NCI-H1694 treated with DMSO at 0.1 percent for 48 hours (cell line): ENCODE data around the gene OSBPL5.
"Not testable (repeated sequence)": the region's sequence is repeated elsewhere in the genome, so short reads cannot be mapped to it uniquely, and the experiment has no call there.

Source experiments
- DNase-seq: peaks from one replicate; lab custom pipeline; 2025; lab: John Stamatoyannopoulos, UW

The OSBPL5 gene

GRCh38 chr11:3180869-3181268 lies 15.8 kb upstream of the OSBPL5 start:
- DNase-seq, result no peak

- no peak for DNase-seq
Observed at GRCh38 chr11:3178349-3178748, 13.2 kb upstream of the OSBPL5 start.

- DNase-seq, result no peak
Observed at GRCh38 chr11:3177931-3178330, 12.8 kb upstream of the OSBPL5 start.

GRCh38 chr11:3176487-3176886 lies 11.4 kb upstream of the OSBPL5 start:
- DNase-seq, result no peak

DNA sequence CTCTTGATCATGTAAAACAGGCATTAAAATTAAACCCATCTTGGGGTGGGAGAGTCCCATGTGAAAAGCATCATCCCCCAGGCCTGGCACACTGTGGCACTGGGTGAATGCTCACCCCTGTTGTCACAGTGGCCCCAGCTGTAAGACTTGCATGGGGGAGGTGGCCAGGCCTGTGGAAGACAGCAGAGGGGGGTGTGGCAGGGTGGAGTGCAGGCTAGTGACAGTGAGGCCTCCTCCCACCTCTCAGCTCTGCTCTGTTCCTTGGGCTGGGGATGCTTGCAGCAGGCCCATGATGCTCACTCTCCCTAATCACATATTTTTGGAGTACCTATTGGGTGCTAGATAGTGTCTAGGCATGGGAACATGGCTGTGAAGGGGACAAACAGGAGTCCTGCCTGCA lies 10.1 kb upstream of the OSBPL5 start:
- no peak for DNase-seq

DNA sequence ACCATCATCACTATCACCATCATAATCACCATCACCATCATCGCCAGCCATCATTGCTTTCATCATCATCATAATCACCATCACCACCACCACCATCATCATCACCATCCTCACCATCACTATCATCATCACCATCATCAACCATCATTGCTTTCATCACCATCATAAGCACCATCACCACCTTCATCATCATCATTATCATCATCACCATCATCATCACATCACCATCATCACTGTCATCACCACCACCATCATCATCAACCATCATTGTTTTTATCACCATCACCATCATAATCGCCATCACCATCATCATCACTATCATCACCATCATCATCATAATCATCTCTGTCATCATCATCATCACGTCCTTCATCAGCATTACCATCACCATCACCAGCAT lies 9.3 kb upstream of the OSBPL5 start:
- DNase-seq, result no peak

DNA sequence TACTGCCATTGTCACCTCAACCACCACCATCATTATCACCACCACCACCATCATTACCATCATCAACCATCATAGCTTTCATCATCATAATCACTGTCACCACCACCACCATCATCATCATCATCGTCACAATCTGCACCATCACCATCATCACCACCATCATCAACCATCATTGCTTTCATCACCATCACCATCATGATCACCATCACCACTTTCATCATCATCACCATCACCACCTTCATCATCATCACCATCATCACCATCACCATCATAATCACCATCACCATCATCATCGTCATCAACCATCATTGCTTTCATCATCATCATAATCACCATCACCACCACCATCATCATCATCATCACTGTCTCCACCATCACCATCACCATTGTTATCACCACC lies 8.7 kb upstream of the OSBPL5 start:
- DNase-seq, result no peak

DNA sequence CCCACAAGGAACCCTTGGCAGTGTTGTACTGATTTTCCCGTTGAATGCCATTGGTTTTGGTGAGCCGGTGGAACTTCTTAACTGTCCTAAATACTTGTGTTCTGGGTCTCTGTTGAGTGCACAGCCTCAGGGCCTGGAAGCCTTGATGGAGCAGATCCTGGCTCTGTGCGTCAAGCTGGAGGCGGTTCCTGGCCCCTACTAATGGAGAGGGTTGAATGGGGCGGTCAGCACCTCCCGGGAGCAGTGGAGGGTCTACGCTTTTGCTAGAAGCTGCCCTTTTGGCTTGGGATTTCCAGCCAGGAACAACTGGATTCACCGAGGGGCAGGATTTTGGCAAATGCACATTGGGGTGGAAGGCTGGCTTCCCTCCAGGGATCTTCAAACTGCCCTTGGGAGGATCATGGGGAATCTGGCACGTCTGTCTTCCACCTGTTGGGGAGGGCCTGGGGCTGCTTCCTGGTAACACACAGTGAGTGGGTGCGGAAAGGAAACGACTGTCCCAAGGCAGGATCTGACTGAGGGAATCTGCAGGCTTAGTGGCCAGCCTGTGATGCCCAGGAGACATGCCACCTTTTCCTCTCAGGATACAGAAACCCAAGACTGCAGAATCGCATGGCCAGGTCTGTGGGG lies 6.9 kb upstream of the OSBPL5 start:
- no peak for DNase-seq

DNA sequence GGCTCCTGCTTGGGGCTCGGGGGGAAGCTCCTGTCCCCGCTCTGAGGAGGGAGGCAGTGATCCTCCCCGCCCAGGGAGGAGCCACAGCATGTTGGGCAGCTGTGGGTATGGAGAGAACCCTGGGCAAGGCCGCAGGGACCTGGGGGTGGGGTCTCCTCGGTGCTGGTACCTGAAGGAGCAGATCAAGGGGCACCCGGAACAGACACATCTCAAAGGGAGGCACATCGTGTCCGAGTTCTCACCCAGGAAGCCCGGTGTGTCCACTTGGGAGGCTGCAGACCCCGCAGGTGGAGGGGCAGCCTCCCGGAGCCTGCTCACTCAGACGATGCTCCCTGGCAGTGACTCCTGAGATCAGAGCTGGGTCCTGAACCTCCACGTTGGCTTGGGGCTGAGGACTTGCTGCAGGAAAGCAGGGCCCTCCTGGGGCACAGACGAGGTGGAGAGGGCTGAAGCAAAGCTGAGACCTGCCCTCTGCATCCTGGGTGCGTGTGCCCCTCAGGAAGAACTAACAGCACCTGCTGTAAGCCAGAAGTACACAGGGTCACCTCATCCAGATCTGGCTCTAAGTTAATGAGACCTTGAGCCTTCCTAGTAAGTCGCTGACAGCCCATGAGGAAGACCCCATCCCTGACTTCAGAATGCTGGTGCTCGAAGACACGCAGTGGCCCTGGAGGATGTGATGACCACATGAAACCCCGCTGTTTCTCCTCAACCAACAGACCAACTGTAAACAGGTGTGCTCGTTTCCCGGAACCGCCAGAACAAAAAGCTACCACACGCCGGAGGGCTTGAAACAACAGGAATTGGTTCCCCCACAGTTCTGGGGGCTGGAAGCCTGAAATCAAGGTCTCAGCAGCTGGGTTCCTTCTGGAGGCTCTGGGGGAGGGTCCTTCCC lies 5.9 kb upstream of the OSBPL5 start:
- no peak for DNase-seq

GRCh38 chr11:3170044-3170755 lies 5.1 kb upstream of the OSBPL5 start:
- DNase-seq, result no peak

DNA sequence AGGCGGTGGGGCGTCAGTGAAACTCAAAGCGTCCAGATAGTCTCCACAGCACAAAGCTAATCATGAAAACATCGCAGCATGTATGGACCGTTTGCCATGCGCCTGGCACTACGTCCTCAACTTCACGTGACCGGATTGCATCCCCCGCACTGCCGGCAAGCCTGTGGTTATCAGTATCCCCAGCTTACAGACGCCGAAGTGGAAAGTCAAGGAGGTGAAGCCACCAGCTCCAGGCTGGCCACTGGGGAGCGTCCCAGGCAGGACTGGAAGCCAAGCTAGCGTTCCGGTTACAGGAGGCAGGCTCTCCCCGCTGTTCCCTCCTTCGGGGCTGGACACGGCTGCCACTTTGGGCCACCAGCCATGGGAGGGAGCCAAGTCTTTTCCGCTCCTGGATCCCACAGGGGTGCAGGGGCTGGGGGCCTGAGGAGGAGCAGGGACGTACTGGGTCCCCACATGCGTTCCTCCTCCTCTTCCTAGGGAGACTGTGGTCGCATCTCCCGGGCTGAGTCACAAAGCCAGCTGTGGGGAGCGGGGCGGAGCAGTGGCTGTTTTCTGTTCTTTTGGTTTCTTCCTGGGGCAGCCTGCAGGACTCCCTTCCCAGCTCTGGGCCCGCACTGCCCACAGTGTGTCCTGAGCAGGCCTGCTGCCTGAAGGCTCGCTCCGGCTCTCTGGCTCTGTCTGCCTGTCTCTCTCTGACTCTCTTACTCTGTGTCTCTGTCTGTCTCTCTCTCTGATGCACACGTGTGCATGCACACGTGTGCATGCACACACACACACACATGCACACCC lies 4.3 kb upstream of the OSBPL5 start:
- DNase-seq, result no peak

GRCh38 chr11:3168742-3169254 lies 3.7 kb upstream of the OSBPL5 start:
- DNase-seq, result not testable (repeated sequence)

GRCh38 chr11:3167143-3168119 lies 2.3 kb upstream of the OSBPL5 start:
- no peak for DNase-seq

DNA sequence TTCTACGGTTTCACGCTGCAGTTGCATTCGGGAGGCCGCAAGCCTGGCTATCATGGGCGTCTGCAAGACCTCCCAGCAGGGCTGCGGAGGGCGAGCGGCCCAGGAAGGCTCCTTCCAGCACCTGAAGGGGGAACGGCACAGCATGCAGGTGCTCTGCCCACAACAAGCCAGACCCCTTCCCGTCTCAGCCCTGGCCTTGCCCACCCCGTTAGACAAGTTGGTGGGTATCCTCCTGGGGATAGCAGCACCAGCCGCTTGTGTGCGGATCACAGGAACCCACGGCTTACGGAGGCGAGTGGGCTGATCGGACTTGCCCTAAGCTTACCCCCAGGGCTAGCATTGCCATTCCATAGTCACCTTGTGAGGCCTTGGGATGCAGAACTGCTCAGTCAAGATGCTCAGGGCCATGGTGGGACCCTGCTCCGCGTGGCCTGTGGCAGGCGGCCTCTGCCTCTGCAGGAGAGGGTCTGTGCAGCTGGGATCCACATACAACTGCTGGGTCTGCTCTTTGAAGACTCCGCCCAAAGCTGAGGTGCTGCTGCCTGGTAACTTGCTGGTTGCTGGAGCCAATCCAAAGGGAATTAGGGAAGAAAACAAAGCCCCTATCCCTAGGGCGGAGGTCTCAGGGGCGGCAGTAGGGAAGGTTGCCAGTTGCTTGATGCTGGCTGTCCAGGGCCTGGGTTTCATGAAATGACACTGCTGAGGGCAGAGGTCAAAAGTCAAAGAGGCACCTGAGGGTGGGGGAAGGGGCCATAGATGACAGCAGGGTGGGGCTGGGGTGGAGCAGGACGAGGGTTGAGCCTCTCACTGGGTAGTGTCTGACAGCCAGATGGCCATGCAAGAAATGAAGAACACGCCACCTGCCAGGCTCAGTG lies 1.4 kb upstream of the OSBPL5 start:
- peak; percentile 85 for DNase-seq

GRCh38 chr11:3165916-3166267 lies 782 bp upstream of the OSBPL5 start:
- no peak for DNase-seq

- peak; percentile 3 for DNase-seq
Observed at GRCh38 chr11:3164552-3165151, 458 bp downstream of the OSBPL5 start.

DNA sequence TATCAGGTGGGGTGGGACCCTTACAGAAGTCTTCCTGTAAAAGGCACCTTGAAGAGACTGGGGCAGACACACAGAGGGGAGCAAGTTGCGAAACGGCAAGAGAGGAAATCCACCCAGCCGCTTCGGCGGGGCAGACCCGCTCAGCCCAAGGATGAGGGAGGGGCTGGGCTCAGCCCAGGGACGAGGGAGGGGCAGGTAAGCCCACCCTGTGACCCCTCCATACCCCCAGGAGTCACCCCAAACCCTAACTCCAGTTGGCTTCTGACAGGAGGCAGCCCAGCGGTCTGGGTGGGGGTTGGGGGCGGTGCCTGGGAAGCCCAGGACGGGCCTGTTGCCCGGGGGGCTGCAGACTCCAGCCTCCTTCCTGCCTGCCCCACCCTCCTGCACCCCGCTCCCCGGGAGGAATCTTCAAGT lies 965 bp downstream of the OSBPL5 start:
- no peak for DNase-seq

DNA sequence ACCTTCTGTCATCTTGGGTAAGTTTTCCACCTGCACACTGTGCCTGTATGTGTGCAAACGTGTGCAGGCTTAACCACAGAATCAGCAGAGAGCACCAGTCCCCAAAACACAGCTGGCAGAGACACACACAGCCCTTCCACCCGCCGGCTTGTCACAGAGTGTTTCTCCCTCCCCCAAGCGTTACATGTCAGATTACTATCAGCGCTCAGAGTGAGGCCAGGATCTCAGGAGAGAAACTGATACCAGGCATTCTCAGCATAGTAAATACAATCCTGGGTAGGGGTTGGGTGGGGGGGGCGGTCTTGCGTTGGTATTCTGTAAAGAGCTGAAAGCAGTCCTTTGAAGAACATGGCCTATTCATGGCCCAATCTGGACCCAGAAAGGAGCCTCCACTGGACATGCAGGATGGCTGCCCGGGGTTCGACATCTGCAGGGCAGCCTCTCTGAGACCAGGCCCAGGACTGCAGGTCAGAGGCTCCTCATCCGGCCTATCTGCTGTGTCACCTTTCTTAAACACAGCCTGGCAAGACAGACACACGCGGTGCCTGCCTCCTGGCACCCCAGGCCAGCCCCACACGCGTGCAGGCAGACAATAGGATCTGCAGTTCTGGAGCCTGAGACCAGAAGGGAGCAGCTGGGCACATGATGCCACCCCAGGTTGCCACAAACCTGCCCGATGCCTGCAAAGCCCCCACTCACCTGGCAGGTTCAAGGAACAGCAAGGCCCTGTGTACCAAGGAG lies 1.7 kb downstream of the OSBPL5 start:
- DNase-seq, result no peak
